Measurements from ENCODE around the gene PIGT.
A peak's percentile ranks its signal among the peaks of the same experiment; 100 is the strongest.

PIGT gene

GRCh38 chr20:45415822-45416637, at the start of gene PIGT:
Gene PIGT, plus strand, starts transcription at chr20:45416141. Its CDS starts 16 bp downstream, at chr20:45416157.
- DNase-seq (ENCODE audit: low spot score), result peak; percentile 75

- no peak for DNase-seq (ENCODE audit: low spot score)
Measured at GRCh38 chr20:45366192-45366591, 49.7 kb upstream of the PIGT start.

- no peak for DNase-seq (ENCODE audit: low spot score)
Measured at GRCh38 chr20:45366631-45367030, 49.3 kb upstream of the PIGT start.

- no peak for DNase-seq (ENCODE audit: low spot score)
Measured at GRCh38 chr20:45367126-45367525, 48.8 kb upstream of the PIGT start.

GRCh38 chr20:45368221-45368980, 47.5 kb upstream of the PIGT start:
- no peak for DNase-seq (ENCODE audit: low spot score)

GRCh38 chr20:45370571-45371160, 45.3 kb upstream of the PIGT start:
- DNase-seq (ENCODE audit: low spot score), result no peak

- DNase-seq (ENCODE audit: low spot score), result no peak
Measured at GRCh38 chr20:45372241-45372640, 43.7 kb upstream of the PIGT start.

- no peak for DNase-seq (ENCODE audit: low spot score)
Measured at GRCh38 chr20:45372646-45373352, 43.1 kb upstream of the PIGT start.

GRCh38 chr20:45373353-45374100, 42.4 kb upstream of the PIGT start:
- DNase-seq (ENCODE audit: low spot score), result peak; percentile 89

- no peak for DNase-seq (ENCODE audit: low spot score)
Measured at GRCh38 chr20:45374101-45374467, 41.9 kb upstream of the PIGT start.

GRCh38 chr20:45374966-45375365, 41.0 kb upstream of the PIGT start:
- DNase-seq (ENCODE audit: low spot score), result no peak

GRCh38 chr20:45377269-45377668, 38.7 kb upstream of the PIGT start:
- no peak for DNase-seq (ENCODE audit: low spot score)

- DNase-seq (ENCODE audit: low spot score), result no peak
Measured at GRCh38 chr20:45378191-45378590, 37.8 kb upstream of the PIGT start, which contains the start of gene TP53TG5. Gene TP53TG5, minus strand, starts transcription at chr20:45378325. Its CDS starts 89 bp downstream, at chr20:45378236.

GRCh38 chr20:45387274-45387673, 28.7 kb upstream of the PIGT start:
- DNase-seq (ENCODE audit: low spot score), result no peak

- DNase-seq (ENCODE audit: low spot score), result no peak
Measured at GRCh38 chr20:45390931-45391330, 25.0 kb upstream of the PIGT start.

- DNase-seq (ENCODE audit: low spot score), result no peak
Measured at GRCh38 chr20:45391559-45391958, 24.4 kb upstream of the PIGT start.

GRCh38 chr20:45392733-45393132, 23.2 kb upstream of the PIGT start:
- DNase-seq (ENCODE audit: low spot score), result no peak

- no peak for DNase-seq (ENCODE audit: low spot score)
Measured at GRCh38 chr20:45394221-45395113, 21.5 kb upstream of the PIGT start.

GRCh38 chr20:45395114-45395415, 20.9 kb upstream of the PIGT start:
- no peak for DNase-seq (ENCODE audit: low spot score)

GRCh38 chr20:45399018-45399417, 16.9 kb upstream of the PIGT start:
- DNase-seq (ENCODE audit: low spot score), result no peak
